Transverse colon (tissue), 4 donors: ENCODE measurements around the gene TMEM151A.

Experiments used
- EP300 ChIP-seq: sonication (generic); formaldehyde crosslinking; IDR thresholded peaks from one replicate; pipeline ENCODE4 v1.6.1; 2017; ENCODE audit warnings: antibody characterized with exemption, low read depth
- POLR2A ChIP-seq: fragments of 450-650 bp; IDR thresholded peaks from one replicate; pipeline ENCODE4 v1.6.1; 2016; ENCODE audit warnings: antibody characterized with exemption, mild to moderate bottlenecking, moderate library complexity
- POLR2AphosphoS5 ChIP-seq, 3 donors: sonication (generic); formaldehyde crosslinking; IDR thresholded peaks; one replicate each; pipeline ENCODE4 v1.6.1; 2016; ENCODE audit warnings: antibody characterized with exemption in 3 of 3
- TF ChIP-seq, protein P1 (sequence below), 5 experiments: fragments of 200-600 bp in 3 of 5; fragments of 450-650 bp in 2 of 5; sonication (generic) in 3 of 5; IDR thresholded peaks; 1 replicate in 2 of 5; 2 replicates in 3 of 5; pipeline ENCODE4 v1.5.1; 2016 to 2017; ENCODE audit warnings: antibody characterized with exemption in 5 of 5, inconsistent platforms in 3 of 5, mild to moderate bottlenecking in 2 of 5, moderate library complexity in 1 of 5

DNA sequence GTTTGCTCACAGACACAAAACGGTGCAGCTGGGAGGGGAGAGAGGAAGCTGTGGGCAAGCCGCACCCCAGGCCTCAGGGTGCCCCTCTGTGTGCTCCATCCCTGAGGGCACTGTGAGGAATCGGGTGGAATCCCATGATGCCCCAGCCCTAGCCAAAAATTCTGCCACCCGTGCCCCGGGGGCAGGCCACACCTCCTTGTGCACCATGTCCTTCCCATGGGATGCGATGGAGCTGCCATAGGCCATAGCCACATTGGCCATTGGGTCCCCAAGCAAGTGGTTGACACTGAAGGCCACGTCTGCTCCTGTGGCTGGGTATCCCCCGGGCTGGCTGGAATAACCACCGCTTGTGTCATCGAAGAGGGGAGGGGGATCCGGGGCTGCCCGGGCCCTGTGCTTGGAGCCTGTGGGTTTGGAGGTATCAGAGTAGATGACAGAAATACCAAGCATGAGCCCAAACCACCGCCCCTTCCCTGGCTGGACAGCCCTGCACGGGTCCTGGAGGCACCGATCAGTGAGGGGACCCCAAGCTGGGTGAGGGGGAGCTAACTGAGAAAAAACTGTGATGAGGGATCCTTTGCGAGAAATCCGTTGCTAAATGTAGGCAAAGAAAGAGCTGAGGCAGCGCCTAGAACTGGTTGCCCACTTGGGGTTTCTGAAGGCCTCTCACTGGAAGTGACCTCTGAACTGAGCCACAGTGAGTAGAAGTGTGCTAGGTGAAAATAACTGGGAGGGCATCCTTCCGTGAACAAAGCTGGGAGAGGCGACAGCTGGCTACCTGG, 3.6 kb upstream of the TMEM151A start:
- TF ChIP-seq POLR2AphosphoS5 (IDR thresholded peaks at IDR 0.05) (no peak), EP300 (no peak), POLR2A (no peak)
- TF ChIP-seq, protein P1, sequence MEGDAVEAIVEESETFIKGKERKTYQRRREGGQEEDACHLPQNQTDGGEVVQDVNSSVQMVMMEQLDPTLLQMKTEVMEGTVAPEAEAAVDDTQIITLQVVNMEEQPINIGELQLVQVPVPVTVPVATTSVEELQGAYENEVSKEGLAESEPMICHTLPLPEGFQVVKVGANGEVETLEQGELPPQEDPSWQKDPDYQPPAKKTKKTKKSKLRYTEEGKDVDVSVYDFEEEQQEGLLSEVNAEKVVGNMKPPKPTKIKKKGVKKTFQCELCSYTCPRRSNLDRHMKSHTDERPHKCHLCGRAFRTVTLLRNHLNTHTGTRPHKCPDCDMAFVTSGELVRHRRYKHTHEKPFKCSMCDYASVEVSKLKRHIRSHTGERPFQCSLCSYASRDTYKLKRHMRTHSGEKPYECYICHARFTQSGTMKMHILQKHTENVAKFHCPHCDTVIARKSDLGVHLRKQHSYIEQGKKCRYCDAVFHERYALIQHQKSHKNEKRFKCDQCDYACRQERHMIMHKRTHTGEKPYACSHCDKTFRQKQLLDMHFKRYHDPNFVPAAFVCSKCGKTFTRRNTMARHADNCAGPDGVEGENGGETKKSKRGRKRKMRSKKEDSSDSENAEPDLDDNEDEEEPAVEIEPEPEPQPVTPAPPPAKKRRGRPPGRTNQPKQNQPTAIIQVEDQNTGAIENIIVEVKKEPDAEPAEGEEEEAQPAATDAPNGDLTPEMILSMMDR (IDR thresholded peaks at IDR 0.05) = no peak
